GM19395 (cell line): ENCODE data around the gene CCDC91.

Experiments used
- ATAC-seq: cut with Tn5 transposase; IDR thresholded peaks from one replicate; pipeline ENCODE4 v1.9.1; 2021; ENCODE audit warnings: mild to moderate bottlenecking, moderate library complexity; ENCODE audit not compliant: unreplicated experiment

CCDC91 gene

DNA sequence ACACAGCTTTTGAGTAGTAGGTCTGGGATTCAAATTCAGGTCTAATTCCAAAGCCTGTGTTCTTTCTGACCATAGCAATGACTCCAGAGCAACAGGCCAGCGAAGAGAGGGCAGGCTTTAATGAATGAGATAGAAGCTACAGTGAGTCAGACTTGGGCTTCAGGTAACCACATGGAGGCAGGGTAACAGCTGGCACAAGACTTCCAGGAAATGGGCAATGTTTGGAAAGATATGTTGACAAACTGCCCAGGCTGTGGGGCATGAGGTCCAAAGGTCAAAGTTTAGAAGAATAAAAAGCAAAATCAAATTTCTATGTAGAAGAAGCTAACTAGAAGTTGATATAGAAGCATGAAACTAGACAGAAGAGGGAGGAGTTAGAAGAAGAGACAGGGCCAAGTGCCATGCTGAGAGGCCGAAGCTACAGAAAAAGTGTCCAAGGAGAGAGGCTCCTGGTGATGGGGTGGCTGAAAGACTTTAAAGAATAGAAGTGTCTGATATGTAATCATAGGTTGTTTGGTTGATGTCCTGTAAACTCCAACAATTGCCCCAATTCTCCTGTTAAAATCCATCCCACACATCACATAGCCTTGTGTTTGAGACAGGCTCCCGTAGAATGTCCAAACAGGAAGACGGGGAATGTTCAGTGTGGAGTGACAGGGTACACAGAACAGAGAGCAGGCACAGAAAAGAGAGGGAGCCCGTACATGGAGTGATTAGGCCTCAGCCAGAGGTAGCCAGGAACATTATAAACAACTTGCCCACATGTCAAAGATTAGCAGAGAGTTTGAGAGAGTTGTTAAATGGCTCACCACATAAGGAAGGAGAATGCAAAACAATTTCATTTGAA is 384.7 kb downstream of the CCDC91 start:
- no peak for ATAC-seq

DNA sequence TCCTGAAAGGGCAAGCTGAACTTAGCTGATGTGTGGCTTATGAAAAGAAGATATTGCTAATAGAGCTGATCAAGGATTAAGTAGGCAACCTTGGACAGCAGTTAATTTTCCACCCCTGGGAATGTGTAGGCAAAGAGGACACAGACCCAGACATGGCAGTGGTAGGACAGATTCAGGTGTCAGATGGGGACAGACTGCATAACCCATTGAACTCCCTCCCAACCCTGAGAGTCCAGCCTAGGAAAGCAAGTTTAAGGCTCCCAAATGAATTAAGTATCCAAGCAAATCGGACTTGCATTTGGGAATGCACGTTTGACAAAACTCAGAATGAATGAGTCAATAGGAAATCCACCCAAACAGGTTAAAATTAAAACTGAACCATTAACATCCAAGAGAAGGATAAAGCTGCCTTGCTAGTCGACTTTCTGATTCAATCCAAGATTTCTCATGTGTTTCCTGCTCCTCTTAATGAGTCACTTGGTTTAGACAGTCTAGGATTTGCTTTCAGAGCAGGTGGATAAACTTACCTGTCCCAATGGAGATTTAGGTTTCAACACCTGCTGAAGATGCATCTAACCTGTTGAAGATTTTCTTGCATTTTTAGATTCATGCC is 385.4 kb downstream of the CCDC91 start:
- no peak for ATAC-seq

DNA sequence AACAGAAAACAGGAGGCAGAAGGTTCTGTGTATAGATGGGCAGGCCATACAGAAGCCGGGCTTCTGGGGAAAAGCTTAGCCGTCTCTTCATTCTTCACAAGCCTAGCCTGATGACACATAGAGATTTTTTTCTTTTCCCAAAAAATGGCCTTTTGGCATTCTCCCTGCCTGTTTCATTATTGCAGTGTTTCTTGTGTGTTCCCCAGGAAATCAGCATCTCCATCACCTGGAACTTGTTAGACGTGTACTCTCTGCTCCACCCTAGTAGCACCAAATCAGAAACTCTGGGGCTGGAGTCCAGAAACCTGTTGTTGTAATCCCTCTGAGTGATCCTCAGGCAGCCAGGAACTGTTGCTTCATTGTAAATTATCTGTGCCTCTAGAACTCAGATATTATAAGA is 388.1 kb downstream of the CCDC91 start:
- no peak for ATAC-seq

DNA sequence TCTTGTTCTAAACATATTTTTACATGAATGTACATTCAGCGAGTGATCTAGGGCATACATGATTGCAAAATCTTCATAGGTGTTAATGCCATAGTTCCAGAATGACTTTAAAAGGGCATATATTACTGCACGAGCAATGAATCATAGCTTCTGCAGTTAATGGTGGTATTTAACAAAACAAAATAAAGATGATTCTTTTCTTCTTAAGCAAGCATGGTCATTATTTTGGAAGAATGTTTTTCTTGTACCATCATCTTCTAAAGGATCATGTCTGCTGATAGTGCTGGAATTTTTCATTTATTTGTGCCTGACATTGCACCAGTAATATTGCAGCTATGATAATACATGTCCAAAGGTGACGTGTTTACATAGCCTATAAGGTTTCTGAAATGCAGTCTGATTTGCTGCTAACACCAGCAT is 388.6 kb downstream of the CCDC91 start:
- no peak for ATAC-seq

DNA sequence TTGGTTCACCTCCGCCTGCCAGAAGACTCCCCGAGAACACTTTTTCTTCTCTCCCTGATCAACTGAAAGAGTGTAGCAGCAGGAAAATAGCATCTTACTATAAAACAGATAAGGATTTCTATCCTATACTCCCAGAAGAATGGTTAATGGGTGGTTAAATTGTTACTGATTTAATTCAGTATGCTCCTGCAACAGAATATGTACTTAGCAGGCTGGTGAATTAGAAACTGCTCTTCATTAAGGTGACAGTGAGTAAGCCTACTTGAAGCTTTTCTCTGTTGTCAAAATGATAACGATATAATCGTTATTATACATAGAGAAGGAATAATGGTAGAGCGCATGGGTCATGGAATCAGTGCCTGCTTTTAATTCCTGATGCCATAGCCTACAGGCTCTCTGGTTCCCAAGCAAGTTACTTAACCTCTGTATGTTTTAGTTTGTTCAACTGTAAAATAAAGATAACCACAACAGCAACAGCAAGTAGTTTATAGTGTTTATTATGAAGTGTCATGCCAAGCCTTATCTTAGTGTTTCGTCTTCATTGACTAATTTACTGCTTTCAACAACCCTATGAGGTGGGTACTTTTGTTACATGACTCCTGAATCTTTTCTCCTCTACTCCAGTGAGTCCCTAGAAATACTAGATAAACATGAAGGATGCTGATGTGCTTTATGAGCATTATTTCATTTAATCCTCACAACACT is 392.6 kb downstream of the CCDC91 start:
- no peak for ATAC-seq

DNA sequence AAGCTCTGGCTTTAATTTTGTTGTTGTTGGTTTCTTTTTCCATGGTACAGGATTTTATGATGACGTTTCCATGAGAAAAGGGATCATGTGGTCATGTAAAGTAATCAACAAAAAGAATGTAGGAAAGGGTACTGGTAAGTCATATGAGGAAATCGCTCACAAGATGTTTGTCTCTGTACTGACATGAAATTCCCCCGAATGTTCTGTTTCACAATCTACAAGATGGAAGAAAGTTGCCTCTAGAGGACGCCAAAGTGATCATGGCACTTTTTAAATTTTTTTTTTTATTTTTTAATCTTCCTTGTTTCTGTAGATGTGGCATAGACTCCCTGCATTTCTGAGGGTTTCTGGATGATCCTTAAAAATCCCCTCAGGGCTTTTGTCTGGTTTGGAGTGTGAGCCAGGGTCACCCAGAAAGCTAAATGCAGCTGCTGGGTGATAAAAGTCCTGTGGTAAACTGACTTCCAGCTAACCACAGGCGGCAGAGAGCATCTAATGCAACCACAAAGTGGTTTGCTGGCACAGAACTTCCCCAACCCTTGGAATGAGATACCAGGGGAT is 393.5 kb downstream of the CCDC91 start:
- ATAC-seq = no peak

DNA sequence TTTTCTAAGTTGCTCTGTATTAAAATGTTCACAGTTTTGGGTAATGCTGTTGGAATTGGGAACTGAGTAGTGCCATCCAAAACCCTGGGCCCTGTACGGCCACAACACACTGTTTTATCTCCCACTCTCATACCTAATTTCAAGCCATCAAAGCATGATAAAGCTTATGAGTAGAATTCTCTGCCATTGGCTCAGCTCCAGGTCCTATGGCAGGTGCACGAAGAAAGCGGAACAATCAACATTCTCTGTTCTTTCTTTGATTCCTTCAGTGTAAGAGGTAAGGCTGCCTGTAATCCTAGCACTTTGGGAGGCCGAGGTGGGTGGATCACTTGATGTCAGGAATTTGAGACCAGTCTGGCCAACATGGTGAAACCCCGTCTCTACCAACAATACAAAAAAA is 394.9 kb downstream of the CCDC91 start:
- no peak for ATAC-seq

DNA sequence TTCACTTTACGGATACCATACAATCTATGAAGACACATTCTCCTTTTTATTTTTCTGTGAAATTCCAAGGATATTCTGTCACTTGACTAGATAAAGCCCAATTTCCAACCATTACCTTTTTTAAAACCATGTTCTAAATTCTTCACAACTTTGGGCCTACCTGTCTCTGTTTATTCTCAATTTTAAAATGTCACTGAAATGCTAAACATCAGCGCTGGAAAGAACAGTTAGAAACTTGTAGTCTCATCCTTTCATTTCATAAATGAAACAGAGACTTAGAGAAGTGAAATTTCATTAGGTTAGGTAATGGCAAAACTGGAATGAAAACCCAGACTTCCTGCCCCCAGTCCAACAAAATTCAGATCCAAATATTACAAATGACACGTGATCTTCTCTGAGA is 396.2 kb downstream of the CCDC91 start:
- ATAC-seq = no peak

DNA sequence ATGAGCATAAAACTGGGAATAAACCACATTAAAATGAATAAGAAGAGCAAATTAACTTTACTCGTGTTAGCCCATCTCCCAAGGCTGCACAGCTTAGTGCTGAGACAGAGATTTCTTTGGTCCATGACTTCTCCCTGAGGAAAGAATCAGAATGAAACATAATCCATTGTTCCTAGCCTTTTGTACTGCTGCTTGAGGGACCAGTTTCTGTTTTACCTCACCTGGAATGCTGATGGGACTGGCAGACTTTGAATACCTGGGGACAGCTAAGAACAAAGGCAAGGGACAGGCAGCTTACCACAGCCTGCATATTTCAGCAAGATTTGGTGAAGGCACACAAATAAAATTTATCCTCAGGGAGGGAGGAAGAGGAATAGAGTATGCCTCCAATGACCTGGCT is 401.6 kb downstream of the CCDC91 start:
- ATAC-seq = no peak
